ENCODE results near the gene S100A4. TPM values are rescaled to one million over a fixed set of nuclear protein-coding genes. Genes with fewer than 3 reads are reported as not detected.
"Not testable (repeated sequence)": the region's sequence is repeated elsewhere in the genome, so short reads cannot be mapped to it uniquely, and the experiment has no call there.

The S100A4 gene
- total RNA-seq, 1 donor from 2014 or later = 337 TPM

DNA sequence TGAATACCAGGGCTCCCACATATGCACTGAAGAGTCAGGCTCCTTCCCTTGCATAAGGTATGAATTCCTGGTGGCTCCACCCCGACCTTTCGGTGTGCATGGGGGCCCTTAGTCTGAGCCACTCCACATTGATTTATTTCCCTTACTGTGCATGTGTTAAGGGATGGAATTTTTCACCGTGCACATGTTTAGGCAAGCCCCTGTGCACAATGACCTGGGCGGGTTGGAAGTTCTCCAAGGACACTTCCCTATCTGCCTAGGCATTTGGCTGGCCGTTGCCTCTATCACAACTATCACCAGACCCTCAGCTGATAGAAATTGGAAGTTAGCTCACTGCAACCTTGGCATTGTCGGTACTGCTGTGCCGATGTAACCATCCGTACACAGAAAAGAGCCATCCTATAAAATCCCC, 19.5 kb downstream of the S100A4 start:
- H3K27ac Mint-ChIP-seq (ENCODE audit: unreplicated experiment) = no peak overlapping the region
- no peaks in the 10 kb centered on the region for H3K9me3 Mint-ChIP-seq (ENCODE audit: unreplicated experiment)
- H3K4me3 Mint-ChIP-seq (ENCODE audit: unreplicated experiment) = no peak overlapping the region
- no peak for DNase-seq (ENCODE audit: extremely low spot score, unreplicated experiment)
- H3K4me1 Mint-ChIP-seq (ENCODE audit: unreplicated experiment) = peaks cover 14% of the 10 kb centered on the region
- no peak for TF ChIP-seq CTCF (IDR thresholded peaks at IDR 0.05)
- no peaks in the 10 kb centered on the region for H3K27me3 Mint-ChIP-seq (ENCODE audit: unreplicated experiment)
- no peaks in the 10 kb centered on the region for H3K36me3 Mint-ChIP-seq (ENCODE audit: unreplicated experiment)

- no peak for TF ChIP-seq CTCF (IDR thresholded peaks at IDR 0.05)
- Mint-ChIP-seq H3K36me3 (ENCODE audit: unreplicated experiment) (no peaks in the 10 kb centered on the region), H3K27me3 (ENCODE audit: unreplicated experiment) (no peaks in the 10 kb centered on the region), H3K27ac (ENCODE audit: unreplicated experiment) (peak overlapping the region; percentile 83), H3K4me1 (ENCODE audit: unreplicated experiment) (peaks cover 23% of the 10 kb centered on the region), H3K9me3 (ENCODE audit: unreplicated experiment) (no peaks in the 10 kb centered on the region), H3K4me3 (ENCODE audit: unreplicated experiment) (no peak overlapping the region)
- DNase-seq (ENCODE audit: extremely low spot score, unreplicated experiment) = no peak
Observed at GRCh38 chr1:153525088-153525728, 20.4 kb downstream of the S100A4 start.

GRCh38 chr1:153522353-153523048, 23.1 kb downstream of the S100A4 start:
- not testable (repeated sequence) for H3K9me3 Mint-ChIP-seq (ENCODE audit: unreplicated experiment); H3K4me3 Mint-ChIP-seq (ENCODE audit: unreplicated experiment); DNase-seq (ENCODE audit: extremely low spot score, unreplicated experiment); H3K36me3 Mint-ChIP-seq (ENCODE audit: unreplicated experiment); H3K27ac Mint-ChIP-seq (ENCODE audit: unreplicated experiment); H3K27me3 Mint-ChIP-seq (ENCODE audit: unreplicated experiment)
- H3K4me1 Mint-ChIP-seq (ENCODE audit: unreplicated experiment) = peaks cover 30% of the 10 kb centered on the region

DNA sequence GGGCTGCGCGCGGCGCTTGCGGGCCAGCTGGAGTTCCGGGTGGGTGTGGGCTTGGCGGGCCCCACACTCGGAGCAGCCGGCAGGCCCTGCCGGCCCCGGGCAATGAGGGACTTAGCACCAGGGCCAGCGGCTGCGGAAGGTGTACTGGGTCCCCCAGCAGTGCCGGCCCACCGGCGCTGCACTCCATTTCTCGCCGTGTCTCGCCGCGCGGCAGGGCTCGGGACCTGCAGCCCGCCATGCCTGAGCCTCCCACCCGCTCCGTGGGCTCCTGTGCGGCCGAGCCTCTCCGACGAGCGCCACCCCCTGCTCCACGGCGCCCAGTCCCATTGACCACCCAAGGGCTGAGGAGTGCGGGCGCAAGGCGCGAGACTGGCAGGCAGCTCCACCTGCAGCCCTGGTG, 23.8 kb downstream of the S100A4 start:
- peaks cover 30% of the 10 kb centered on the region for H3K4me1 Mint-ChIP-seq (ENCODE audit: unreplicated experiment)
- not testable (repeated sequence) for H3K27me3 Mint-ChIP-seq (ENCODE audit: unreplicated experiment); H3K9me3 Mint-ChIP-seq (ENCODE audit: unreplicated experiment); H3K36me3 Mint-ChIP-seq (ENCODE audit: unreplicated experiment); DNase-seq (ENCODE audit: extremely low spot score, unreplicated experiment); H3K27ac Mint-ChIP-seq (ENCODE audit: unreplicated experiment); H3K4me3 Mint-ChIP-seq (ENCODE audit: unreplicated experiment)

- no peaks in the 10 kb centered on the region for H3K36me3 Mint-ChIP-seq (ENCODE audit: unreplicated experiment)
- DNase-seq (ENCODE audit: extremely low spot score, unreplicated experiment) = no peak
- peak overlapping the region; percentile 31 for H3K27ac Mint-ChIP-seq (ENCODE audit: unreplicated experiment)
- no peaks in the 10 kb centered on the region for H3K27me3 Mint-ChIP-seq (ENCODE audit: unreplicated experiment)
- no peak for TF ChIP-seq CTCF (IDR thresholded peaks at IDR 0.05)
- H3K4me3 Mint-ChIP-seq (ENCODE audit: unreplicated experiment) = no peak overlapping the region
- no peaks in the 10 kb centered on the region for H3K9me3 Mint-ChIP-seq (ENCODE audit: unreplicated experiment)
- H3K4me1 Mint-ChIP-seq (ENCODE audit: unreplicated experiment) = peaks cover 34% of the 10 kb centered on the region
Observed at GRCh38 chr1:153520818-153521476, 24.7 kb downstream of the S100A4 start.

GRCh38 chr1:153520137-153520691, 25.4 kb downstream of the S100A4 start:
- H3K27ac Mint-ChIP-seq (ENCODE audit: unreplicated experiment) = not testable (repeated sequence)

More at GRCh38 chr1:153520137-153520691, 25.4 kb downstream of the S100A4 start:
- not testable (repeated sequence) for H3K4me3 Mint-ChIP-seq (ENCODE audit: unreplicated experiment); DNase-seq (ENCODE audit: extremely low spot score, unreplicated experiment); H3K27me3 Mint-ChIP-seq (ENCODE audit: unreplicated experiment); H3K36me3 Mint-ChIP-seq (ENCODE audit: unreplicated experiment); H3K9me3 Mint-ChIP-seq (ENCODE audit: unreplicated experiment)
- peaks cover 35% of the 10 kb centered on the region for H3K4me1 Mint-ChIP-seq (ENCODE audit: unreplicated experiment)
